GM21723 (cell line): ENCODE data around the gene ATXN7.

Source experiments
- ATAC-seq: cut with Tn5 transposase; IDR thresholded peaks from one replicate; pipeline ENCODE4 v1.9.1; 2021; ENCODE audit warnings: mild to moderate bottlenecking, moderate library complexity; ENCODE audit not compliant: unreplicated experiment

The ATXN7 gene

GRCh38 chr3:63980019-63980418, 116.4 kb downstream of the ATXN7 start:
- no peak for ATAC-seq

GRCh38 chr3:63980830-63981498, 117.3 kb downstream of the ATXN7 start:
- ATAC-seq, result no peak

- ATAC-seq, result no peak
Measured at GRCh38 chr3:63981980-63982379, 118.3 kb downstream of the ATXN7 start.

- no peak for ATAC-seq
Measured at GRCh38 chr3:63984391-63984790, 120.7 kb downstream of the ATXN7 start.

GRCh38 chr3:63986146-63986545, 122.5 kb downstream of the ATXN7 start:
- no peak for ATAC-seq

GRCh38 chr3:63986831-63987230, 123.2 kb downstream of the ATXN7 start:
- ATAC-seq, result no peak

GRCh38 chr3:63988943-63989342, 125.3 kb downstream of the ATXN7 start:
- no peak for ATAC-seq

GRCh38 chr3:63990204-63990603, 126.5 kb downstream of the ATXN7 start:
- no peak for ATAC-seq

GRCh38 chr3:63990733-63991132, 127.1 kb downstream of the ATXN7 start:
- ATAC-seq, result no peak

- ATAC-seq, result no peak
Measured at GRCh38 chr3:63991666-63992065, 128.0 kb downstream of the ATXN7 start.

- ATAC-seq, result no peak
Measured at GRCh38 chr3:63992516-63993209, 129.0 kb downstream of the ATXN7 start.

- peak; percentile 91 for ATAC-seq
Measured at GRCh38 chr3:63993653-63994079, 130.0 kb downstream of the ATXN7 start.

GRCh38 chr3:63995086-63995485, 131.4 kb downstream of the ATXN7 start:
- ATAC-seq, result no peak

GRCh38 chr3:63998852-63999754, 135.4 kb downstream of the ATXN7 start:
- ATAC-seq, result no peak

- ATAC-seq, result no peak
Measured at GRCh38 chr3:64000453-64001055, 136.9 kb downstream of the ATXN7 start.

GRCh38 chr3:64002233-64002632, 138.6 kb downstream of the ATXN7 start:
- no peak for ATAC-seq

GRCh38 chr3:64003589-64003988, 139.9 kb downstream of the ATXN7 start:
- no peak for ATAC-seq

GRCh38 chr3:64008017-64008416, 144.3 kb downstream of the ATXN7 start:
- no peak for ATAC-seq

- no peak for ATAC-seq
Measured at GRCh38 chr3:64008487-64009351, 145.1 kb downstream of the ATXN7 start.

- ATAC-seq, result no peak
Measured at GRCh38 chr3:64009528-64009927, 145.9 kb downstream of the ATXN7 start.
